ENCODE data around the gene RFX3. TPM values are rescaled to one million over a fixed set of nuclear protein-coding genes. Genes with fewer than 3 reads are reported as not detected.

Gene RFX3
- total RNA-seq, 1 experiment from 2014 or later: 8.4 TPM

DNA sequence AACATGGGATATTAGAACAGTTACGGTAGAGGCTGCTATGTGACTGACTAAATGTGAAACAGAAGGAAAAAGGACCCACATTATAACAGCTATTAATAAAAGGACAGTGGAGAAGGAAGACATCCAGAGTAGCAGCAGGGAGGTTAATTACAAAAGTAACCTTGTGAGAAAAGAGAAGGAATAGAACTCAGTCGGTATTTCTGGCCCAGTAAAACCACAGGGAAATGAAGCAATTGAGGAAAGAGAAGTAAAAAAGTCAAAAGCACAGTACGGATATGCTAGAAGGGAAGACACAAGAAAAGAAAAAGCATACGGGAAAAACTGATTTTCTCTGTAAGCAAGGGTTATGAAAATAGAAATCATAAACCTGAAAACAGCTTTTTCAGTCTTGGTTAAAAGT lies 164.7 kb downstream of the RFX3 start:
- POLR2A ChIA-PET (ENCODE audit: unreplicated experiment): no interaction called here
- Histone ChIP-seq H3F3A (ENCODE audit: insufficient read depth, low read depth) (no peaks in the 10 kb centered on the region), H3K4me1 (replicated peaks; ENCODE audit: insufficient read depth) (no peaks in the 10 kb centered on the region), H3K27me3 (ENCODE audit: insufficient read depth, low read depth) (no peaks in the 10 kb centered on the region), H3K27ac (no peak overlapping the region), H3K9me2 (ENCODE audit: insufficient read depth) (no peaks in the 10 kb centered on the region), H4K20me1 (ENCODE audit: insufficient read depth) (no peaks in the 10 kb centered on the region), H3K36me3 (ENCODE audit: low read depth) (no peaks in the 10 kb centered on the region), H3K79me2 (ENCODE audit: low read depth) (no peaks in the 10 kb centered on the region), H3K4me2 (no peak overlapping the region), H3K9me3 (ENCODE audit: insufficient read depth, low read depth) (no peaks in the 10 kb centered on the region), H2AFZ (no peak overlapping the region), H3K4me3 (no peak overlapping the region)
- intact Hi-C loops (cut with micrococcal nuclease; ENCODE audit: unreplicated experiment): no loop called here
- TF ChIP-seq CTCF (conservative IDR thresholded peaks at IDR 0.05) (no peak), EZH2 (IDR thresholded peaks at IDR 0.05; ENCODE audit: low read depth) (no peak)
- CTCF ChIA-PET: no interaction called here
- no TSS peak for BruUV-seq (replicated peaks)
- DNase-seq: no peak

DNA sequence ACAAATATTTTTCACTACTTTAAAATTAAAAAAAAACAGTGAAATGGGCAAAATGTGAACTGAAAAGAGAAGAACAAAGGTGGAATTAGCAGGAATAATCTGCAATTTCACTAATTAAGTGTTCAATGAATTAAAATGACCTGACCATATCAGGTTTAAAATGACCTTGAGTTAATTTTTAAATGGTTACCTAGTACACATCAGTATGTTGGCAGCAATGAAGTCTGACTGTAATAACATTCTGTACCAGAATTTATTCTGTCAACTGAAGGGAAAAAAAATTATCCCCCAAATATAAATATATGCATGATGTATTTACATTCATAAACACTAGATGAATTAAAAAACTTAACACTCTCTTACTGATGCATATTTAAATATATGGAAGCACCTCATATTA lies 165.6 kb downstream of the RFX3 start:
- Histone ChIP-seq H2AFZ (no peak overlapping the region), H4K20me1 (ENCODE audit: insufficient read depth) (no peaks in the 10 kb centered on the region), H3K9me3 (ENCODE audit: insufficient read depth, low read depth) (no peaks in the 10 kb centered on the region), H3K4me2 (no peak overlapping the region), H3K36me3 (ENCODE audit: low read depth) (no peaks in the 10 kb centered on the region), H3K27ac (no peak overlapping the region), H3K79me2 (ENCODE audit: low read depth) (no peaks in the 10 kb centered on the region), H3K4me3 (no peak overlapping the region), H3K4me1 (replicated peaks; ENCODE audit: insufficient read depth) (no peaks in the 10 kb centered on the region), H3K27me3 (ENCODE audit: insufficient read depth, low read depth) (no peaks in the 10 kb centered on the region), H3F3A (ENCODE audit: insufficient read depth, low read depth) (no peaks in the 10 kb centered on the region), H3K9me2 (ENCODE audit: insufficient read depth) (no peaks in the 10 kb centered on the region)
- intact Hi-C loops (cut with micrococcal nuclease; ENCODE audit: unreplicated experiment): no loop called here
- no peak for DNase-seq
- TF ChIP-seq EZH2 (IDR thresholded peaks at IDR 0.05; ENCODE audit: low read depth) (no peak), CTCF (conservative IDR thresholded peaks at IDR 0.05) (no peak)
- CTCF ChIA-PET: no interaction called here
- POLR2A ChIA-PET (ENCODE audit: unreplicated experiment): no interaction called here
- no TSS peak for BruUV-seq (replicated peaks)

- no peak overlapping the region for H2AFZ ChIP-seq
- no peaks in the 10 kb centered on the region for H3K79me2 ChIP-seq (ENCODE audit: low read depth)
- intact Hi-C loops (cut with micrococcal nuclease; ENCODE audit: unreplicated experiment): no loop called here
- H3K36me3 ChIP-seq (ENCODE audit: low read depth): no peaks in the 10 kb centered on the region
- CTCF ChIA-PET: no interaction called here
- no peak overlapping the region for H3K4me3 ChIP-seq
- H3K4me2 ChIP-seq: no peak overlapping the region
- H3F3A ChIP-seq (ENCODE audit: insufficient read depth, low read depth): no peaks in the 10 kb centered on the region
- BruUV-seq (replicated peaks): no TSS peak
- DNase-seq: no peak
- POLR2A ChIA-PET (ENCODE audit: unreplicated experiment): no interaction called here
- TF ChIP-seq EZH2 (IDR thresholded peaks at IDR 0.05; ENCODE audit: low read depth) (no peak), CTCF (conservative IDR thresholded peaks at IDR 0.05) (no peak)
- no peak overlapping the region for H3K27ac ChIP-seq
- no peaks in the 10 kb centered on the region for H4K20me1 ChIP-seq (ENCODE audit: insufficient read depth)
- H3K4me1 ChIP-seq (replicated peaks; ENCODE audit: insufficient read depth): no peaks in the 10 kb centered on the region
- no peaks in the 10 kb centered on the region for H3K9me3 ChIP-seq (ENCODE audit: insufficient read depth, low read depth)
- no peaks in the 10 kb centered on the region for H3K9me2 ChIP-seq (ENCODE audit: insufficient read depth)
- no peaks in the 10 kb centered on the region for H3K27me3 ChIP-seq (ENCODE audit: insufficient read depth, low read depth)
These were observed 166.0 kb downstream of the RFX3 start for GRCh38 chr9:3359778-3360177.

All from PC-9 (cell line).